Loucy (cell line): ENCODE measurements around the gene PACRG.

Experiments
- H2AFZ ChIP-seq: fragments of 200-600 bp; sonication (generic); 2 replicates; pipeline ENCODE4 v1.6.0; 2016; ENCODE audit warnings: antibody characterized with exemption, mild to moderate bottlenecking, low read length, moderate library complexity
- H3F3A ChIP-seq: fragments of 200-600 bp; 2 replicates; pipeline ENCODE4 v1.6.0; 2016; ENCODE audit warnings: antibody characterized with exemption, low read depth, mild to moderate bottlenecking
- H3K27me3 ChIP-seq: fragments of 200-600 bp; sonication (generic); 2 replicates; pipeline ENCODE4 v1.6.1; 2014; ENCODE audit warnings: low read length, mild to moderate bottlenecking; ENCODE audit not compliant: insufficient read depth, poor library complexity, severe bottlenecking
- H3K36me3 ChIP-seq: fragments of 200-600 bp; sonication (generic); 2 replicates; pipeline ENCODE4 v1.6.1; 2016; ENCODE audit warnings: low read length; ENCODE audit not compliant: insufficient read depth
- H3K4me1 ChIP-seq: fragments of 200-600 bp; sonication (generic); 2 replicates; pipeline ENCODE4 v1.5.1; 2014; ENCODE audit warnings: low read length, mild to moderate bottlenecking; ENCODE audit not compliant: insufficient read depth, poor library complexity, severe bottlenecking
- H3K4me2 ChIP-seq: fragments of 200-600 bp; sonication (generic); 2 replicates; pipeline ENCODE4 v1.6.0; 2014; ENCODE audit warnings: antibody characterized with exemption, low read length, low read depth, mild to moderate bottlenecking; ENCODE audit not compliant: poor library complexity, severe bottlenecking
- H3K4me3 ChIP-seq: fragments of 200-600 bp; sonication (generic); 2 replicates; pipeline ENCODE4 v1.5.1; 2014; ENCODE audit warnings: low read length, mild to moderate bottlenecking, mixed read lengths; ENCODE audit not compliant: poor library complexity, severe bottlenecking
- H3K79me2 ChIP-seq: fragments of 200-600 bp; sonication (generic); 2 replicates; pipeline ENCODE4 v1.6.1; 2014; ENCODE audit warnings: low read length; ENCODE audit not compliant: insufficient read depth
- H3K9ac ChIP-seq: fragments of 200-600 bp; sonication (generic); 2 replicates; pipeline ENCODE4 v1.6.0; 2014; ENCODE audit warnings: mild to moderate bottlenecking, low read depth, low read length, moderate library complexity; ENCODE audit not compliant: poor library complexity, severe bottlenecking
- H3K9me2 ChIP-seq: fragments of 200-600 bp; sonication (generic); replicated peaks from 2 replicates; pipeline ENCODE4 v1.6.1; 2016; ENCODE audit warnings: low read depth, low read length, mixed read lengths
- H3K9me3 ChIP-seq: fragments of 200-600 bp; sonication (generic); 2 replicates; pipeline ENCODE4 v1.6.1; 2014; ENCODE audit warnings: mild to moderate bottlenecking, antibody characterized with exemption, low read length, low read depth; ENCODE audit not compliant: insufficient read depth
- H4K20me1 ChIP-seq: fragments of 200-600 bp; sonication (generic); 2 replicates; pipeline ENCODE4 v1.6.0; 2014; ENCODE audit warnings: antibody characterized with exemption, low read length, mild to moderate bottlenecking; ENCODE audit not compliant: insufficient read depth, poor library complexity, severe bottlenecking
- EZH2phosphoT487 ChIP-seq: fragments of 200-600 bp; IDR thresholded peaks from 2 replicates; pipeline ENCODE4 v1.6.1; 2018; ENCODE audit warnings: antibody characterized with exemption, mild to moderate bottlenecking, moderate library complexity, borderline replicate concordance
- TF ChIP-seq, protein P1 (sequence below): fragments of 200-600 bp; sonication (generic); conservative IDR thresholded peaks from 2 replicates; pipeline ENCODE4 v1.5.1; 2014; ENCODE audit warnings: mild to moderate bottlenecking, antibody characterized with exemption, low read length

Gene PACRG

GRCh38 chr6:163214259-163214658 is 486.5 kb downstream of the PACRG start:
- Histone ChIP-seq H3K9me3 (no peaks in the 10 kb centered on the region; the same call in 1 of the 2 replicates), H3K27me3 (no peaks in the 10 kb centered on the region), H4K20me1 (no peaks in the 10 kb centered on the region), H3F3A (no peaks in the 10 kb centered on the region), H3K4me3 (no peak overlapping the region), H3K4me2 (no peak overlapping the region), H3K9ac (no peak overlapping the region), H3K36me3 (no peaks in the 10 kb centered on the region), H2AFZ (no peak overlapping the region), H3K79me2 (no peaks in the 10 kb centered on the region), H3K4me1 (no peaks in the 10 kb centered on the region), H3K9me2 (no peaks in the 10 kb centered on the region)
- TF ChIP-seq, protein P1, sequence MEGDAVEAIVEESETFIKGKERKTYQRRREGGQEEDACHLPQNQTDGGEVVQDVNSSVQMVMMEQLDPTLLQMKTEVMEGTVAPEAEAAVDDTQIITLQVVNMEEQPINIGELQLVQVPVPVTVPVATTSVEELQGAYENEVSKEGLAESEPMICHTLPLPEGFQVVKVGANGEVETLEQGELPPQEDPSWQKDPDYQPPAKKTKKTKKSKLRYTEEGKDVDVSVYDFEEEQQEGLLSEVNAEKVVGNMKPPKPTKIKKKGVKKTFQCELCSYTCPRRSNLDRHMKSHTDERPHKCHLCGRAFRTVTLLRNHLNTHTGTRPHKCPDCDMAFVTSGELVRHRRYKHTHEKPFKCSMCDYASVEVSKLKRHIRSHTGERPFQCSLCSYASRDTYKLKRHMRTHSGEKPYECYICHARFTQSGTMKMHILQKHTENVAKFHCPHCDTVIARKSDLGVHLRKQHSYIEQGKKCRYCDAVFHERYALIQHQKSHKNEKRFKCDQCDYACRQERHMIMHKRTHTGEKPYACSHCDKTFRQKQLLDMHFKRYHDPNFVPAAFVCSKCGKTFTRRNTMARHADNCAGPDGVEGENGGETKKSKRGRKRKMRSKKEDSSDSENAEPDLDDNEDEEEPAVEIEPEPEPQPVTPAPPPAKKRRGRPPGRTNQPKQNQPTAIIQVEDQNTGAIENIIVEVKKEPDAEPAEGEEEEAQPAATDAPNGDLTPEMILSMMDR: no peak
- no peak for TF ChIP-seq EZH2phosphoT487

DNA sequence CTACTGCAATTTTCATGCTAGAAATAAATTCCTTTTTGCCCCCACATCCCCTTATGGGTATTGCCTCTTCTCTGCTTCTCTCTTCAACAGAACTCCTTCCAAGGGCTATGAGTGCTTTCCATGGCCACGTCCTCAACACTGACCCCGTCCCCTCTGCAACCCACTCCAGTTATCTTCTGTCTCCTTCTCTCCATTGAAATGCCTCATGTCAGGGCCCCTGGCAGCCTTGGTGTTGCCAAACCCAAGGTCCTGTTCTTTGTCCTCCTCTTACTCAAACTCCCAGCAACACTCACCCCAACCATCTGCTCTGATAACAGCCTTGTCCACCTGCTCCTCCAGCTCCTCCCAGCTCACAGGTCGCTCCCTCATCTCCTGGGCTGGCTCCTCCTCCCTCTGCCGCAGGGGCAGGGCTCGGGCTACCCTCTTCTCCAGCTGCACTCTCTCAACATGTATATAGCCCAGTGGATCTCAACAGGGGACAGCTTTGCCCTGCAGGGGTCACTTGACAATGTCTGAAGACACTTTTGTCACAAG is 490.7 kb downstream of the PACRG start:
- Histone ChIP-seq H3K4me2 (no peak overlapping the region), H3F3A (no peaks in the 10 kb centered on the region), H3K4me3 (no peak overlapping the region), H3K4me1 (no peaks in the 10 kb centered on the region), H4K20me1 (no peaks in the 10 kb centered on the region), H3K9me2 (no peaks in the 10 kb centered on the region), H3K79me2 (no peaks in the 10 kb centered on the region), H3K36me3 (no peaks in the 10 kb centered on the region), H2AFZ (no peak overlapping the region), H3K9me3 (no peaks in the 10 kb centered on the region; the same call in 1 of the 2 replicates), H3K27me3 (no peaks in the 10 kb centered on the region), H3K9ac (no peak overlapping the region)
- TF ChIP-seq, protein P1: no peak
- TF ChIP-seq EZH2phosphoT487: no peak

DNA sequence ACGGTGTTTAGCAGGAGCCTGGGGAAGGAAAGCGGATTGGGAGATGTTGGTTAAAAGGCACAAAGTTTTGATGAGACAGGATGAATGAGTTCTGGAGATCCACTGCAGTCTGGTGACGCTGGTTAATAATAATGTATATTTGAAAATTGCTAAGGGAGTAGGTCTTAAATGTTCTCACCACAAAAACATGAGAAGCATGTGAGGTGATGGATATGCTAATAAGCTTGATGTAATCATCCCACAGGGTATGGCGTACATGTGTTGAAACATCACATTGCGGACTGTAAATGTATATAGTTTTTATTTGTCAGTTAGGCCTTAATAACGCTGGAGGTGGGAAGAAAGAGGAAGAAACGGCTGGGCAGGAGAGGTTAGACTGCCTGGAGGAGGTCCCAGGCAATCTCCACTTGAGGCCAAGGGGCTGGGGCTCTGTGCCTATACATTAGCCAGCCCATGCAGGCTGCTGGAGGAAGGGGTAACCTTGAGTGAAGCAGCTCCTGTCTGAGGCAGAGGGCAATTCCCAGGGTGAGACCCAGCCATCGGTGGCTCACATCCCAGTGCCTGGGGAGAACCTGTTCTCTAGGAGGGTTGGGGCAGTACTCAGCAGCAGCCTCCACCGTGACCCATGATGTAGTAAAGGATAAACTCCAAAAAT is 498.5 kb downstream of the PACRG start:
- Histone ChIP-seq H3K4me3 (no peak overlapping the region), H3K4me1 (no peaks in the 10 kb centered on the region), H3K9me3 (peaks cover 5% of the 10 kb centered on the region; the same call in 1 of the 2 replicates), H3K4me2 (no peak overlapping the region), H3K9ac (no peak overlapping the region), H3K79me2 (no peaks in the 10 kb centered on the region), H3K36me3 (no peaks in the 10 kb centered on the region), H4K20me1 (no peaks in the 10 kb centered on the region), H3K27me3 (no peaks in the 10 kb centered on the region), H2AFZ (no peak overlapping the region), H3K9me2 (no peaks in the 10 kb centered on the region), H3F3A (no peaks in the 10 kb centered on the region)
- TF ChIP-seq EZH2phosphoT487: no peak
- TF ChIP-seq, protein P1: no peak
